ENCODE data around the gene SMIM11.

GRCh38 chr21:34333121-34333739 lies 42.1 kb upstream of the SMIM11 start:
- TF ChIP-seq CTCF (conservative IDR thresholded peaks at IDR 0.05 in 1 of 2, IDR thresholded peaks at IDR 0.05 in 1 of 2; ENCODE audit: low read depth in 1 of 2, low read length in 2 of 2) (no peak), EZH2 (IDR thresholded peaks at IDR 0.05; ENCODE audit: low read length, missing control alignments) (no peak)

All from fibroblast of lung (primary cell).